ENCODE measurements around the gene ERGIC3. TPM values are rescaled to one million over a fixed set of nuclear protein-coding genes. Genes with fewer than 3 reads are reported as not detected.

ERGIC3 gene
- total and polyA plus RNA-seq, 10 donors = 127 to 179 (median 147) TPM

DNA sequence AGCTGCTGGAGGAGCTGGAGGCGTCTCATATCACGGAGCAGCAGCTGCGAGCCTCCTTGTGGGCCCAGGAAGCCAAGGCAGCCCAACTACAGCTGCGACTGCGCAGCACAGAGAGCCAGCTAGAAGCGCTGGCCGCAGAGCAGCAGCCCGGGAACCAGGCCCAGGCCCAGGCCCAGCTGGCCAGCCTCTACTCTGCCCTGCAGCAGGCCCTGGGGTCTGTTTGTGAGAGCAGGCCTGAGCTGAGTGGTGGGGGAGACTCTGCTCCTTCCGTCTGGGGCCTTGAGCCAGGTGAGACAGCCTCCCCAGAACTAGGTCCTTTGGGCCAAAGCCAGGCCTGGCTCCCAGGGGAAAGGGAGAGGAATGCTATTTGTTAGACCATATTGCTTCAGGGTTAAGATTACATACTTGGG is 44.1 kb upstream of the ERGIC3 start:
- H3K36me3 ChIP-seq = peaks cover 8 to 100% (median 95%) of the 10 kb centered on the region in 6 donors
- no peak overlapping the region for H3K27ac ChIP-seq
- TF ChIP-seq CTCF (IDR thresholded peaks at IDR 0.05 in 8 of 11, conservative IDR thresholded peaks at IDR 0.05 in 3 of 11) (no peak), POLR2A (IDR thresholded peaks at IDR 0.05) (no peak), POLR2AphosphoS5 (IDR thresholded peaks at IDR 0.05) (no peak)
- WGBS, 5 donors = 94 to 100% (median 95%) methylated on average over 8 to 9 of the region's 9 CpGs
- intact Hi-C loops (cut with DNase I; ENCODE audit: low total_unique reads) = no loop called here
- H3K9me3 ChIP-seq = no peaks in the 10 kb centered on the region
- no peak for DNase-seq
- H3K4me1 ChIP-seq = peaks cover 5 to 36% (median 23%) of the 10 kb centered on the region in 6 donors
- H3K4me3 ChIP-seq = no peak overlapping the region
- no peaks in the 10 kb centered on the region for H3K27me3 ChIP-seq (replicated peaks in 1 of 7)

- no peak for DNase-seq
- no peak overlapping the region for H3K4me3 ChIP-seq
- WGBS, 5 donors = 82 to 93% (median 86%) methylated on average over 1 of the region's 1 CpG
- H3K36me3 ChIP-seq = peaks cover 3 to 100% (median 99%) of the 10 kb centered on the region in 6 donors
- intact Hi-C loops (cut with DNase I; ENCODE audit: low total_unique reads) = no loop called here
- no peak overlapping the region for H3K27ac ChIP-seq
- no peaks in the 10 kb centered on the region for H3K9me3 ChIP-seq
- no peaks in the 10 kb centered on the region for H3K27me3 ChIP-seq (replicated peaks in 1 of 7)
- H3K4me1 ChIP-seq = peaks cover 0 to 41% (median 21%) of the 10 kb centered on the region in 6 donors
- TF ChIP-seq CTCF (IDR thresholded peaks at IDR 0.05 in 8 of 11, conservative IDR thresholded peaks at IDR 0.05 in 3 of 11) (no peak), POLR2AphosphoS5 (IDR thresholded peaks at IDR 0.05) (no peak), POLR2A (IDR thresholded peaks at IDR 0.05) (no peak)
Measured at GRCh38 chr20:35499271-35499670, 42.6 kb upstream of the ERGIC3 start.

DNA sequence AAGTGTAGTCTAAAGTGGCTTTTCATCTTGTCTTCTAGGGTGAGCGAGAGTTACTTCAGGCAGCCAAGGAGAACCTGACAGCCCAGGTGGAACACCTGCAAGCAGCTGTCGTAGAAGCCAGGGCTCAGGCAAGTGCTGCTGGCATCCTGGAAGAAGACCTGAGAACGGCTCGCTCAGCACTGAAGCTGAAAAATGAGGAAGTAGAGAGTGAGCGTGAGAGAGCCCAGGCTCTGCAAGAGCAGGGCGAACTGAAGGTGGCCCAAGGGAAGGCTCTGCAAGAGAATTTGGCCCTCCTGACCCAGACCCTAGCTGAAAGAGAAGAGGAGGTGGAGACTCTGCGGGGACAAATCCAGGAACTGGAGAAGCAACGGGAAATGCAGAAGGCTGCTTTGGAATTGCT is 39.5 kb upstream of the ERGIC3 start:
- H3K27ac ChIP-seq = peak overlapping the region in 4 of 8 donors; percentile 35 to 66 (median 54)
- TF ChIP-seq CTCF (IDR thresholded peaks at IDR 0.05 in 8 of 11, conservative IDR thresholded peaks at IDR 0.05 in 3 of 11) (no peak), POLR2AphosphoS5 (IDR thresholded peaks at IDR 0.05) (peak in 2 of 3 donors; percentile 47 to 67), POLR2A (IDR thresholded peaks at IDR 0.05) (no peak)
- 36 to 56% (median 48%) methylated on average over 8 of the region's 8 CpGs for WGBS, 5 donors
- no peaks in the 10 kb centered on the region for H3K9me3 ChIP-seq
- no peaks in the 10 kb centered on the region for H3K27me3 ChIP-seq (replicated peaks in 1 of 7)
- H3K4me3 ChIP-seq = no peak overlapping the region
- intact Hi-C loops (cut with DNase I; ENCODE audit: low total_unique reads) = no loop called here
- H3K36me3 ChIP-seq = peaks cover 0 to 100% (median 92%) of the 10 kb centered on the region in 6 donors
- H3K4me1 ChIP-seq = peaks cover 0 to 62% (median 36%) of the 10 kb centered on the region in 6 donors
- DNase-seq = peak; percentile 86

- no peaks in the 10 kb centered on the region for H3K9me3 ChIP-seq
- peaks cover 0 to 71% (median 44%) of the 10 kb centered on the region in 6 donors for H3K4me1 ChIP-seq
- H3K36me3 ChIP-seq = peaks cover 0 to 100% (median 91%) of the 10 kb centered on the region in 6 donors
- H3K4me3 ChIP-seq = no peak overlapping the region
- H3K27me3 ChIP-seq (replicated peaks in 1 of 7) = no peaks in the 10 kb centered on the region
- no peak for DNase-seq
- H3K27ac ChIP-seq = peak overlapping the region in 4 of 8 donors; percentile 31 to 66 (median 40)
- 86 to 92% (median 88%) methylated on average over 10 of the region's 10 CpGs for WGBS, 5 donors
- intact Hi-C loops (cut with DNase I; ENCODE audit: low total_unique reads) = no loop called here
- TF ChIP-seq CTCF (IDR thresholded peaks at IDR 0.05 in 8 of 11, conservative IDR thresholded peaks at IDR 0.05 in 3 of 11) = no peak
- no peak for TF ChIP-seq POLR2A (IDR thresholded peaks at IDR 0.05)
- TF ChIP-seq POLR2AphosphoS5 (IDR thresholded peaks at IDR 0.05) = no peak
Measured at GRCh38 chr20:35503281-35503680, 38.6 kb upstream of the ERGIC3 start.
